Mammary epithelial cell (primary cell): Measurements from ENCODE around the gene DDX39A.

Experiments used
- CTCF ChIP-seq, 2 donors: IDR thresholded peaks in 1 of 2; conservative IDR thresholded peaks in 1 of 2; 2 replicates each; pipeline ENCODE4 v1.5.1; 2011 to 2012; ENCODE audit warnings: inconsistent platforms in 2 of 2, low read length in 2 of 2, mild to moderate bottlenecking in 2 of 2, control low read depth in 1 of 2, low read depth in 1 of 2; ENCODE audit not compliant: insufficient read depth in 1 of 2; ENCODE audit errors: extremely low read depth in 1 of 2
- EZH2 ChIP-seq: IDR thresholded peaks from 2 replicates; pipeline ENCODE4 v1.6.1; 2012; ENCODE audit warnings: low read length, inconsistent platforms, borderline replicate concordance

- TF ChIP-seq EZH2 = no peak
- no peak for TF ChIP-seq CTCF (conservative IDR thresholded peaks at IDR 0.05 in 1 of 2, IDR thresholded peaks at IDR 0.05 in 1 of 2; ENCODE audit: extremely low read depth in 1 of 2, insufficient read depth in 1 of 2, low read depth in 1 of 2, low read length in 2 of 2)
Measured at GRCh38 chr19:14404312-14404711, 14.8 kb downstream of the DDX39A start.
